HepG2 (cell line): ENCODE results near the gene MKRN1. TPM values are rescaled to one million over a fixed set of nuclear protein-coding genes. Genes with fewer than 3 reads are reported as not detected.

Source experiments
- CBX5 ChIP-seq: sonication (generic); formaldehyde crosslinking; IDR thresholded peaks from 2 replicates; pipeline ENCODE4 v1.4.0; 2020; ENCODE audit warnings: missing genetic modification reagents, borderline replicate concordance
- HDAC2 ChIP-seq: sonication (generic); formaldehyde crosslinking; IDR thresholded peaks from 2 replicates; pipeline ENCODE4 v1.4.0; 2020; ENCODE audit warnings: missing genetic modification reagents
- HOXD1 ChIP-seq: sonication (generic); formaldehyde crosslinking; IDR thresholded peaks from 2 replicates; pipeline ENCODE4 v1.5.0; 2020; ENCODE audit warnings: missing genetic modification reagents
- MAFK ChIP-seq, 2 experiments: IDR thresholded peaks in 1 of 2; conservative IDR thresholded peaks in 1 of 2; 2 replicates each; pipeline ENCODE4 v1.6.1; 2011; ENCODE audit warnings: improper control_type of control experiment in 2 of 2, low read length in 2 of 2
- MED13 ChIP-seq: sonication (generic); formaldehyde crosslinking; IDR thresholded peaks from 2 replicates; pipeline ENCODE4 v1.5.0; 2020; ENCODE audit warnings: missing genetic modification reagents
- NFYB ChIP-seq: sonication (generic); formaldehyde crosslinking; IDR thresholded peaks from 2 replicates; pipeline ENCODE4 v1.4.0; 2020; ENCODE audit warnings: missing genetic modification reagents
- RAD51 ChIP-seq: fragments of 450-650 bp; IDR thresholded peaks from 2 replicates; pipeline ENCODE4 v1.6.1; 2016; ENCODE audit warnings: borderline replicate concordance
- SALL1 ChIP-seq: sonication (generic); formaldehyde crosslinking; IDR thresholded peaks from 2 replicates; pipeline ENCODE4 v1.8.0; 2022; ENCODE audit warnings: mild to moderate bottlenecking, missing genetic modification reagents
- SNAPC2 ChIP-seq: sonication (generic); formaldehyde crosslinking; IDR thresholded peaks from 2 replicates; pipeline ENCODE4 v1.8.1; 2022; ENCODE audit warnings: mild to moderate bottlenecking, missing genetic modification reagents
- TOPORS ChIP-seq: sonication (generic); formaldehyde crosslinking; IDR thresholded peaks from 2 replicates; pipeline ENCODE4 v1.8.0; 2023; ENCODE audit warnings: mild to moderate bottlenecking, missing genetic modification reagents
- ZNF10 ChIP-seq: sonication (generic); formaldehyde crosslinking; IDR thresholded peaks from 2 replicates; pipeline ENCODE4 v1.4.0; 2020; ENCODE audit warnings: mild to moderate bottlenecking, low read depth, missing genetic modification reagents, borderline replicate concordance
- ZNF263 ChIP-seq: sonication (generic); formaldehyde crosslinking; IDR thresholded peaks from 2 replicates; pipeline ENCODE4 v1.4.0; 2020; ENCODE audit warnings: missing genetic modification reagents
- ZNF557 ChIP-seq: sonication (generic); formaldehyde crosslinking; IDR thresholded peaks from 2 replicates; pipeline ENCODE4 v1.4.0; 2020; ENCODE audit warnings: missing genetic modification reagents
- ZNF7 ChIP-seq: IDR thresholded peaks from 2 replicates; pipeline ENCODE4 v1.6.1; 2016; ENCODE audit warnings: missing biosample characterization, missing genetic modification reagents
- ZNF749 ChIP-seq: sonication (generic); formaldehyde crosslinking; IDR thresholded peaks from 2 replicates; pipeline ENCODE4 v1.8.0; 2022; ENCODE audit warnings: mild to moderate bottlenecking, missing genetic modification reagents, moderate library complexity, borderline replicate concordance
- ZNF75D ChIP-seq: sonication (generic); formaldehyde crosslinking; IDR thresholded peaks from 2 replicates; pipeline ENCODE4 v1.8.1; 2023; ENCODE audit warnings: missing genetic modification reagents, mild to moderate bottlenecking, borderline replicate concordance
- polyA plus RNA-seq, 8 experiments: library from polyadenylated mRNA; depleted of rRNA in 3 of 8; stranded (reverse) in 7 of 8; unstranded in 1 of 8; fragments of >200 nt; fragmentation: Illumina TruSeq in 4 of 8; extraction: Trizol in 4 of 8; gene quantifications; 2 replicates each; pipeline versions ENCODE4 v1.2.1 to v1.2.3, GENCODE V29; 2011 to 2016; ENCODE audit warnings: low read depth in 4 of 8, missing spikeins in 1 of 8, mixed read lengths in 1 of 8; ENCODE audit not compliant: insufficient read depth in 1 of 8
- total RNA-seq, 5 experiments: library from RNA; depleted of rRNA; stranded (reverse); fragments of >200 nt; fragmentation: Illumina TruSeq; extraction: Trizol; gene quantifications; 2 replicates each; pipeline ENCODE4 v1.2.3, GENCODE V29; 2016; ENCODE audit warnings: low read depth in 1 of 5
- TF ChIP-seq, protein P1 (sequence below): IDR thresholded peaks from 2 replicates; pipeline ENCODE4 v1.6.1; 2012; ENCODE audit warnings: low read depth, low read length, improper control_type of control experiment
- TF ChIP-seq, protein P2 (sequence below): sonication (generic); formaldehyde crosslinking; IDR thresholded peaks from 2 replicates; pipeline ENCODE4 v1.5.0; 2020; ENCODE audit warnings: missing genetic modification reagents
- TF ChIP-seq, protein P3 (sequence below): sonication (generic); formaldehyde crosslinking; IDR thresholded peaks from 2 replicates; pipeline ENCODE4 v1.8.1; 2023; ENCODE audit warnings: mild to moderate bottlenecking, moderate library complexity, missing genetic modification reagents
- TF ChIP-seq, protein P4 (sequence below): sonication (generic); formaldehyde crosslinking; IDR thresholded peaks from 2 replicates; pipeline ENCODE4 v1.4.0; 2020; ENCODE audit warnings: missing genetic modification reagents
- TF ChIP-seq, protein P5 (sequence below): sonication (generic); formaldehyde crosslinking; IDR thresholded peaks from 2 replicates; pipeline ENCODE4 v1.4.0; 2020; ENCODE audit warnings: low read depth, mild to moderate bottlenecking, missing genetic modification reagents

Gene MKRN1
- total and polyA plus RNA-seq, 2 of the 13 experiments (the other 11 are each of a cell fraction or from before 2014, with no cell fraction given): 28.5 to 32.8 TPM

- TF ChIP-seq, protein P1, sequence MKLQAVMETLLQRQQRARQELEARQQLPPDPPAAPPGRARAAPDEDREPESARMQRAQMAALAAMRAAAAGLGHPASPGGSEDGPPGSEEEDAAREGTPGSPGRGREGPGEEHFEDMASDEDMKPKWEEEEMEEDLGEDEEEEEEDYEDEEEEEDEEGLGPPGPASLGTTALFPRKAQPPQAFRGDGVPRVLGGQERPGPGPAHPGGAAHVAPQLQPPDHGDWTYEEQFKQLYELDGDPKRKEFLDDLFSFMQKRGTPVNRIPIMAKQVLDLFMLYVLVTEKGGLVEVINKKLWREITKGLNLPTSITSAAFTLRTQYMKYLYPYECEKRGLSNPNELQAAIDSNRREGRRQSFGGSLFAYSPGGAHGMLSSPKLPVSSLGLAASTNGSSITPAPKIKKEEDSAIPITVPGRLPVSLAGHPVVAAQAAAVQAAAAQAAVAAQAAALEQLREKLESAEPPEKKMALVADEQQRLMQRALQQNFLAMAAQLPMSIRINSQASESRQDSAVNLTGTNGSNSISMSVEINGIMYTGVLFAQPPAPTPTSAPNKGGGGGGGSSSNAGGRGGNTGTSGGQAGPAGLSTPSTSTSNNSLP: no peak
- TF ChIP-seq MED13 (no peak), NFYB (CRISPR knock-in tag) (peak; percentile 78), TOPORS (CRISPR knock-in tag) (no peak; the same call in 1 of the 2 replicates), ZNF10 (no peak), ZNF749 (CRISPR knock-in tag) (no peak), ZNF557 (CRISPR knock-in tag) (0 out of 2 replicates have a peak, but pooled peaks have one; percentile 50), ZNF75D (CRISPR knock-in tag) (no peak), ZNF263 (peak; percentile 70; the same call in 1 of the 2 replicates), SNAPC2 (no peak), SALL1 (CRISPR knock-in tag) (peak; percentile 76), HDAC2 (peak; percentile 51; the same call in 1 of the 2 replicates), ZNF7 (CRISPR knock-in tag) (no peak), HOXD1 (peak; percentile 46; the same call in 1 of the 2 replicates), MAFK (conservative IDR thresholded peaks at IDR 0.05 in 1 of 2, IDR thresholded peaks at IDR 0.05 in 1 of 2; ENCODE audit: low read length in 2 of 2) (no peak), RAD51 (no peak), CBX5 (peak; percentile 66; the same call in 1 of the 2 replicates)
- TF ChIP-seq, protein P2, sequence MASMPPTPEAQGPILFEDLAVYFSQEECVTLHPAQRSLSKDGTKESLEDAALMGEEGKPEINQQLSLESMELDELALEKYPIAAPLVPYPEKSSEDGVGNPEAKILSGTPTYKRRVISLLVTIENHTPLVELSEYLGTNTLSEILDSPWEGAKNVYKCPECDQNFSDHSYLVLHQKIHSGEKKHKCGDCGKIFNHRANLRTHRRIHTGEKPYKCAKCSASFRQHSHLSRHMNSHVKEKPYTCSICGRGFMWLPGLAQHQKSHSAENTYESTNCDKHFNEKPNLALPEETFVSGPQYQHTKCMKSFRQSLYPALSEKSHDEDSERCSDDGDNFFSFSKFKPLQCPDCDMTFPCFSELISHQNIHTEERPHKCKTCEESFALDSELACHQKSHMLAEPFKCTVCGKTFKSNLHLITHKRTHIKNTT (CRISPR knock-in tag): no peak
- TF ChIP-seq, protein P3, sequence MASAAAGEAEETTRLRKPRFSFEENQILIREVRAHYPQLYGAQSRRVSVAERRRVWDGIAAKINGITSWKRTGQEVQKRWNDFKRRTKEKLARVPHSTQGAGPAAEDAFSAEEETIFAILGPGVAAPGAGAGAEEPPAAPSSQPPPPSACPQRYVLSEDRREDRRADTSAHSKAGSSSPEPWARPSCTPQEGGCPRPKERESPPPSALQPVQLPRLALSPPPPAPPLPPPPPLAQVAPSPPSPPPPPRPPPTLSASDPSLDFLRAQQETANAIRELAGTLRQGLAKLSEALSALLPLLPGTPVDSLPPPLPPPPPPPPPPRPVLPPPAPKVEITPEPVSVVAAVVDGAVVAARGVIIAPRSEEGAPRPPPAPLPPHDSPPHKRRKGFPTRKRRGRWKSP (CRISPR knock-in tag): 0 out of 2 replicates have a peak, but pooled peaks have one; percentile 3
- TF ChIP-seq, protein P4, sequence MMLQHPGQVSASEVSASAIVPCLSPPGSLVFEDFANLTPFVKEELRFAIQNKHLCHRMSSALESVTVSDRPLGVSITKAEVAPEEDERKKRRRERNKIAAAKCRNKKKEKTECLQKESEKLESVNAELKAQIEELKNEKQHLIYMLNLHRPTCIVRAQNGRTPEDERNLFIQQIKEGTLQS: 0 out of 2 replicates have a peak, but pooled peaks have one; percentile 20
- TF ChIP-seq, protein P5, sequence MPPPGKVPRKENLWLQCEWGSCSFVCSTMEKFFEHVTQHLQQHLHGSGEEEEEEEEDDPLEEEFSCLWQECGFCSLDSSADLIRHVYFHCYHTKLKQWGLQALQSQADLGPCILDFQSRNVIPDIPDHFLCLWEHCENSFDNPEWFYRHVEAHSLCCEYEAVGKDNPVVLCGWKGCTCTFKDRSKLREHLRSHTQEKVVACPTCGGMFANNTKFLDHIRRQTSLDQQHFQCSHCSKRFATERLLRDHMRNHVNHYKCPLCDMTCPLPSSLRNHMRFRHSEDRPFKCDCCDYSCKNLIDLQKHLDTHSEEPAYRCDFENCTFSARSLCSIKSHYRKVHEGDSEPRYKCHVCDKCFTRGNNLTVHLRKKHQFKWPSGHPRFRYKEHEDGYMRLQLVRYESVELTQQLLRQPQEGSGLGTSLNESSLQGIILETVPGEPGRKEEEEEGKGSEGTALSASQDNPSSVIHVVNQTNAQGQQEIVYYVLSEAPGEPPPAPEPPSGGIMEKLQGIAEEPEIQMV (CRISPR knock-in tag): no peak
Measured at GRCh38 chr7:140479062-140479738, at the start of gene MKRN1 (continued).
